Activated CD8-positive, alpha-beta memory T cell treated with anti-CD3 and anti-CD28 coated beads for 1 hour (primary cell): ENCODE results near the gene SPSB1.

Source experiments
- DNase-seq, 2 donors: peaks; one replicate each; pipeline ENCODE4 v3.0.0-alpha.2; 2020; ENCODE audit warnings: low read depth in 1 of 2; ENCODE audit errors: extremely low read depth in 1 of 2

Gene SPSB1

GRCh38 chr1:9340864-9341263 is 48.2 kb downstream of the SPSB1 start:
- no peak for DNase-seq

GRCh38 chr1:9341301-9341845 is 48.7 kb downstream of the SPSB1 start:
- DNase-seq: no peak

- no peak for DNase-seq
Measured at GRCh38 chr1:9343269-9343668, 50.6 kb downstream of the SPSB1 start.

GRCh38 chr1:9344426-9345200 is 51.9 kb downstream of the SPSB1 start:
- DNase-seq: no peak

GRCh38 chr1:9345471-9345870 is 52.8 kb downstream of the SPSB1 start:
- DNase-seq: no peak

GRCh38 chr1:9345922-9346321 is 53.2 kb downstream of the SPSB1 start:
- no peak for DNase-seq

- DNase-seq: no peak
Measured at GRCh38 chr1:9346566-9346965, 53.9 kb downstream of the SPSB1 start.

- no peak for DNase-seq
Measured at GRCh38 chr1:9347095-9347850, 54.6 kb downstream of the SPSB1 start.

- no peak for DNase-seq
Measured at GRCh38 chr1:9349331-9349851, 56.7 kb downstream of the SPSB1 start.

GRCh38 chr1:9350013-9350908 is 57.6 kb downstream of the SPSB1 start:
- no peak for DNase-seq

GRCh38 chr1:9350960-9351359 is 58.3 kb downstream of the SPSB1 start:
- DNase-seq: no peak

GRCh38 chr1:9351654-9352271 is 59.1 kb downstream of the SPSB1 start:
- no peak for DNase-seq

GRCh38 chr1:9352377-9353134 is 59.9 kb downstream of the SPSB1 start:
- DNase-seq: no peak

- DNase-seq: no peak
Measured at GRCh38 chr1:9355503-9355902, 62.8 kb downstream of the SPSB1 start.

GRCh38 chr1:9356021-9356420 is 63.3 kb downstream of the SPSB1 start:
- DNase-seq: no peak

- DNase-seq: no peak
Measured at GRCh38 chr1:9356829-9357466, 64.3 kb downstream of the SPSB1 start.

GRCh38 chr1:9357958-9358357 is 65.3 kb downstream of the SPSB1 start:
- DNase-seq: no peak

- DNase-seq: no peak
Measured at GRCh38 chr1:9360371-9361064, 67.8 kb downstream of the SPSB1 start.
